ENCODE measurements around the gene LILRA2.

DNA sequence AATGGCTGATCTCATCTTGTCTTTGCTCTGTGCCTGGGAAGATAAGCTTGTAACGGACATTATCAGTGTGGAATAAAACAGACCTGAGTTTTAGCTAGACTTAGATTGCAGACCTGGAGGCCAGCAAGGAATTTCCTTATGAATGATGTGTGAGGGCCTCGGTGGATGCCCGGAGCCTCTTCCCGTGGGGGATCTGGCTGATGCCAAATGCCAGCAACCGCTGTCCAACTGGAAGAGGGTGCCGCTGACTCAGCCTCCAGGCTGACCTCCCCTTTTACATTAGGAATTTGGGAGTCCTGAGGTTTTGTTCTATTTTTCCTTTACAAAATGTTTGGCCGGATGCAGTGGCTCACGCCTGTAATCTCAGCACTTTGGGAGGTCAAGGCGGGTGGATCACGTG is 19.6 kb upstream of the LILRA2 start:
- TF ChIP-seq EP300 (IDR thresholded peaks at IDR 0.05; ENCODE audit: low read depth in 2 of 2, low read length in 2 of 2) (no peak), EP300 (CRISPR knock-in tag; IDR thresholded peaks at IDR 0.05; ENCODE audit: borderline replicate concordance) (no peak), GABPA (IDR thresholded peaks at IDR 0.05; ENCODE audit: low read depth, low read length) (no peak), GABPA (CRISPR knock-in tag; IDR thresholded peaks at IDR 0.05; ENCODE audit: low read depth) (no peak)
